DMS53 (cell line): ENCODE measurements around the gene ATOH8.
A peak's percentile ranks its signal among the peaks of the same experiment; 100 is the strongest.

ENCODE experiments used
- DNase-seq: peaks from one replicate; lab custom pipeline; 2025; lab: John Stamatoyannopoulos, UW

The ATOH8 gene

GRCh38 chr2:85770786-85771409, 17.1 kb downstream of the ATOH8 start:
- no peak for DNase-seq

- DNase-seq = no peak
Measured at GRCh38 chr2:85771486-85771885, 17.7 kb downstream of the ATOH8 start.

- peak; percentile 98 for DNase-seq
Measured at GRCh38 chr2:85772019-85772745, 18.4 kb downstream of the ATOH8 start.

GRCh38 chr2:85772841-85773491, 19.2 kb downstream of the ATOH8 start:
- DNase-seq = no peak

- no peak for DNase-seq
Measured at GRCh38 chr2:85773692-85774091, 19.9 kb downstream of the ATOH8 start.

- no peak for DNase-seq
Measured at GRCh38 chr2:85774126-85774978, 20.6 kb downstream of the ATOH8 start.

- DNase-seq = no peak
Measured at GRCh38 chr2:85775406-85776381, 21.9 kb downstream of the ATOH8 start.

- no peak for DNase-seq
Measured at GRCh38 chr2:85776672-85777071, 22.9 kb downstream of the ATOH8 start.

- DNase-seq = no peak
Measured at GRCh38 chr2:85777441-85777861, 23.7 kb downstream of the ATOH8 start.

GRCh38 chr2:85778646-85779379, 25.0 kb downstream of the ATOH8 start:
- DNase-seq = no peak

GRCh38 chr2:85779641-85780315, 26.0 kb downstream of the ATOH8 start:
- no peak for DNase-seq

- no peak for DNase-seq
Measured at GRCh38 chr2:85780316-85781012, 26.7 kb downstream of the ATOH8 start.

- no peak for DNase-seq
Measured at GRCh38 chr2:85781013-85781332, 27.2 kb downstream of the ATOH8 start.

GRCh38 chr2:85783796-85784195, 30.0 kb downstream of the ATOH8 start:
- DNase-seq = no peak

GRCh38 chr2:85784474-85784986, 30.7 kb downstream of the ATOH8 start:
- no peak for DNase-seq

GRCh38 chr2:85785027-85785822, 31.4 kb downstream of the ATOH8 start:
- no peak for DNase-seq

- DNase-seq = no peak
Measured at GRCh38 chr2:85785871-85786270, 32.1 kb downstream of the ATOH8 start.

- no peak for DNase-seq
Measured at GRCh38 chr2:85786444-85786843, 32.7 kb downstream of the ATOH8 start.
